ENCODE measurements around the gene SUPT3H.

DNA sequence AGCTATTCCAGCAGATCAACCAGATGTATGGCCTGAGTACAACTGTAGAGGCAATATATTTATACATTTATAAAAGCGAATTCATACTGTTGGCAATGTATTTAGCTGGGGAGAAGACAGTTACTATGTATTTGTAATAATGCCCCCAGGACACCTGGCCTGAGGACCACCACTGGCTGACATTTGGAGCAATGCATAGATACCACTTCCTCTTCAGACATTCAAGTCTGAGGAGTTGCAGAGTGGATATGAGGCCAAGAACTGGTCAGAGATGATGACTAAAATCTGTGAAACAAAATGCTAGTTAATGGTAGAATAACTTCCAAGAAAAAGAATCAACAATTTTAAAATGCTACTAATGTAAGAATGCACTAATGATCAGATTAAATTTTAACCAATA lies 527.9 kb downstream of the SUPT3H start:
- TF ChIP-seq POLR2A (IDR thresholded peaks at IDR 0.05; ENCODE audit: control extremely low read depth in 1 of 2, low read depth in 2 of 2, low read length in 2 of 2) (no peak), SIX5 (IDR thresholded peaks at IDR 0.05; ENCODE audit: low read depth, low read length) (no peak), JUND (IDR thresholded peaks at IDR 0.05; ENCODE audit: low read length) (no peak), EGR1 (IDR thresholded peaks at IDR 0.05; ENCODE audit: borderline replicate concordance, low read depth, low read length) (no peak), ZNF274 (IDR thresholded peaks at IDR 0.05; ENCODE audit: borderline replicate concordance, extremely low read depth, low read length) (no peak), BCL11A (IDR thresholded peaks at IDR 0.05; ENCODE audit: low read depth in 2 of 2, low read length in 2 of 2) (no peak), HDAC2 (IDR thresholded peaks at IDR 0.05; ENCODE audit: borderline replicate concordance in 1 of 2, low read depth in 2 of 2, low read length in 2 of 2) (no peak), GABPA (IDR thresholded peaks at IDR 0.05; ENCODE audit: borderline replicate concordance, insufficient read depth, low read length) (no peak), POLR2AphosphoS5 (IDR thresholded peaks at IDR 0.05; ENCODE audit: low read depth, low read length) (no peak), PHF8 (conservative IDR thresholded peaks at IDR 0.05; ENCODE audit: low read depth, low read length) (no peak)
- TF ChIP-seq, protein P1, sequence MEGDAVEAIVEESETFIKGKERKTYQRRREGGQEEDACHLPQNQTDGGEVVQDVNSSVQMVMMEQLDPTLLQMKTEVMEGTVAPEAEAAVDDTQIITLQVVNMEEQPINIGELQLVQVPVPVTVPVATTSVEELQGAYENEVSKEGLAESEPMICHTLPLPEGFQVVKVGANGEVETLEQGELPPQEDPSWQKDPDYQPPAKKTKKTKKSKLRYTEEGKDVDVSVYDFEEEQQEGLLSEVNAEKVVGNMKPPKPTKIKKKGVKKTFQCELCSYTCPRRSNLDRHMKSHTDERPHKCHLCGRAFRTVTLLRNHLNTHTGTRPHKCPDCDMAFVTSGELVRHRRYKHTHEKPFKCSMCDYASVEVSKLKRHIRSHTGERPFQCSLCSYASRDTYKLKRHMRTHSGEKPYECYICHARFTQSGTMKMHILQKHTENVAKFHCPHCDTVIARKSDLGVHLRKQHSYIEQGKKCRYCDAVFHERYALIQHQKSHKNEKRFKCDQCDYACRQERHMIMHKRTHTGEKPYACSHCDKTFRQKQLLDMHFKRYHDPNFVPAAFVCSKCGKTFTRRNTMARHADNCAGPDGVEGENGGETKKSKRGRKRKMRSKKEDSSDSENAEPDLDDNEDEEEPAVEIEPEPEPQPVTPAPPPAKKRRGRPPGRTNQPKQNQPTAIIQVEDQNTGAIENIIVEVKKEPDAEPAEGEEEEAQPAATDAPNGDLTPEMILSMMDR (IDR thresholded peaks at IDR 0.05; ENCODE audit: control extremely low read depth in 1 of 3, insufficient read depth in 1 of 3, low read depth in 1 of 3, low read length in 3 of 3), result no peak
- TF ChIP-seq, protein P2, sequence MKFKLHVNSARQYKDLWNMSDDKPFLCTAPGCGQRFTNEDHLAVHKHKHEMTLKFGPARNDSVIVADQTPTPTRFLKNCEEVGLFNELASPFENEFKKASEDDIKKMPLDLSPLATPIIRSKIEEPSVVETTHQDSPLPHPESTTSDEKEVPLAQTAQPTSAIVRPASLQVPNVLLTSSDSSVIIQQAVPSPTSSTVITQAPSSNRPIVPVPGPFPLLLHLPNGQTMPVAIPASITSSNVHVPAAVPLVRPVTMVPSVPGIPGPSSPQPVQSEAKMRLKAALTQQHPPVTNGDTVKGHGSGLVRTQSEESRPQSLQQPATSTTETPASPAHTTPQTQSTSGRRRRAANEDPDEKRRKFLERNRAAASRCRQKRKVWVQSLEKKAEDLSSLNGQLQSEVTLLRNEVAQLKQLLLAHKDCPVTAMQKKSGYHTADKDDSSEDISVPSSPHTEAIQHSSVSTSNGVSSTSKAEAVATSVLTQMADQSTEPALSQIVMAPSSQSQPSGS (IDR thresholded peaks at IDR 0.05; ENCODE audit: low read length), result no peak
